ENCODE data around the gene TGFB2. TPM values are rescaled to one million over a fixed set of nuclear protein-coding genes. Genes with fewer than 3 reads are reported as not detected.

Gene TGFB2
- total RNA-seq, 4 donors from 2014 or later: 4.9 to 43.2 (median 12.0) TPM

DNA sequence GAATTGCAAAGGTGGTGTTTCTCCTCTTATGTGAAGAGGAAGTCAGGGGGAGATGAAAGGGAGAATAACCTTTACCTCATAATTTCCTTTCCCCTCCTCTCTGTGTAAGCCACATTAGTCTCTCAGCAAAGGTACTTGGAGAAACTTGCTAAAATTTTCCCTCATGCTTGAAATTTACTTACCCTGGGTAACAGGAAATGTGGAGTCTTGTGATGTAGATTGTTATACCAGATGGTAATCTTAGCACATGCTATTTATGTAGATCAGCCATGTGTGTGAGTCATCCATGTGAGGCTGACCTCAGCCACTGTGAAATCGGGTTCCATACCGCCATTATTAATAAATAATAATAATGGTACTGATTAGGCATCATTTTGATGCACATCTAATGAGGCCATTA, 128.4 kb downstream of the TGFB2 start:
- no peak overlapping the region for H3K27ac ChIP-seq
- intact Hi-C loops (cut with DNase I; ENCODE audit: low total_unique reads): no loop called here
- H3K4me3 ChIP-seq: no peak overlapping the region
- TF ChIP-seq POLR2A (IDR thresholded peaks at IDR 0.05): no peak
- TF ChIP-seq, protein P1, sequence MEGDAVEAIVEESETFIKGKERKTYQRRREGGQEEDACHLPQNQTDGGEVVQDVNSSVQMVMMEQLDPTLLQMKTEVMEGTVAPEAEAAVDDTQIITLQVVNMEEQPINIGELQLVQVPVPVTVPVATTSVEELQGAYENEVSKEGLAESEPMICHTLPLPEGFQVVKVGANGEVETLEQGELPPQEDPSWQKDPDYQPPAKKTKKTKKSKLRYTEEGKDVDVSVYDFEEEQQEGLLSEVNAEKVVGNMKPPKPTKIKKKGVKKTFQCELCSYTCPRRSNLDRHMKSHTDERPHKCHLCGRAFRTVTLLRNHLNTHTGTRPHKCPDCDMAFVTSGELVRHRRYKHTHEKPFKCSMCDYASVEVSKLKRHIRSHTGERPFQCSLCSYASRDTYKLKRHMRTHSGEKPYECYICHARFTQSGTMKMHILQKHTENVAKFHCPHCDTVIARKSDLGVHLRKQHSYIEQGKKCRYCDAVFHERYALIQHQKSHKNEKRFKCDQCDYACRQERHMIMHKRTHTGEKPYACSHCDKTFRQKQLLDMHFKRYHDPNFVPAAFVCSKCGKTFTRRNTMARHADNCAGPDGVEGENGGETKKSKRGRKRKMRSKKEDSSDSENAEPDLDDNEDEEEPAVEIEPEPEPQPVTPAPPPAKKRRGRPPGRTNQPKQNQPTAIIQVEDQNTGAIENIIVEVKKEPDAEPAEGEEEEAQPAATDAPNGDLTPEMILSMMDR (IDR thresholded peaks at IDR 0.05): no peak
- H3K27me3 ChIP-seq: no peaks in the 10 kb centered on the region
- H3K4me1 ChIP-seq: no peaks in the 10 kb centered on the region
- H3K36me3 ChIP-seq: no peaks in the 10 kb centered on the region
- no peaks in the 10 kb centered on the region for H3K9me3 ChIP-seq
- no peak for DNase-seq

DNA sequence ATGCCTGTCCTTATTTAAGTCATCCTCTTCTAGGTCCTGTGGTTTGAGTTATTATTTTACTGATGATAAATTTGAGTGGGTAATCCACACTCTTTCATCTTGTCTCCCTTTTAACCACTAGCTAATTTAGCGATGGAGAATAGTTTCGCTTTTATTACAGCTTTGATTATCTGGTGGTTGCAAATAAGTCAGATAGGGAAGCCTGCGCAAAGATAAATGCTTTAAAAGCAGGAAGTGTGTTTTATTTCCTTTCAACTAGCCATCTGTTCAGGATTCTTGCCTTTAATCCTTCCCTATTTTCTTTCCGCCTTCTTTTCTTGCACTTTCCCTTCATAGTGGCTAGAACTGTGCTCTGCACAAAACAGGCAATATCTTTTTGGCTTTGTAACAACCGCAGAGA, 129.0 kb downstream of the TGFB2 start:
- Histone ChIP-seq H3K27me3 (no peaks in the 10 kb centered on the region), H3K27ac (no peak overlapping the region), H3K4me1 (no peaks in the 10 kb centered on the region), H3K4me3 (no peak overlapping the region), H3K9me3 (no peaks in the 10 kb centered on the region), H3K36me3 (no peaks in the 10 kb centered on the region)
- DNase-seq: no peak
- intact Hi-C loops (cut with DNase I; ENCODE audit: low total_unique reads): no loop called here
- TF ChIP-seq POLR2A (IDR thresholded peaks at IDR 0.05): no peak
- TF ChIP-seq, protein P1 (IDR thresholded peaks at IDR 0.05): no peak

DNA sequence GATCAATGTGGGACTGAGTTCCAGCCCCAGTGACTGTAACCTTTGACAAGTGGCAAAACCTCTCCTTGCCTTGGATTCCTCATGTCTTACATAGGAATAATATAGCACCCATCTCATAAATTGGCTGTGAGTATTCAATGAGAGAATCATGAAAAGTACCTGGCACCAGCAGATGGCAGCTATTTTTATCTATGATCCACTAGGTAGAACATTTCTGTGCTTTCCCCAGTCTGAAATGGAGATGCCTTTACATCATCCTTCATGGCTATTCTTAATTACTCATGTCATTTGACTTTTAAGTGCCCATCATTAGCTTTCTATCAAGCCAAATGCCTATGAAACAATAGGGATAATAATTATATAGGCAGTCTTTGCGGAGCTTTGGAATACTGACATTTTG, 130.1 kb downstream of the TGFB2 start:
- no peaks in the 10 kb centered on the region for H3K9me3 ChIP-seq
- no peak overlapping the region for H3K27ac ChIP-seq
- no peaks in the 10 kb centered on the region for H3K36me3 ChIP-seq
- H3K4me3 ChIP-seq: no peak overlapping the region
- H3K4me1 ChIP-seq: no peaks in the 10 kb centered on the region
- DNase-seq: no peak
- H3K27me3 ChIP-seq: no peaks in the 10 kb centered on the region
- intact Hi-C loops (cut with DNase I; ENCODE audit: low total_unique reads): no loop called here
- TF ChIP-seq, protein P1 (IDR thresholded peaks at IDR 0.05): no peak
- TF ChIP-seq POLR2A (IDR thresholded peaks at IDR 0.05): no peak

DNA sequence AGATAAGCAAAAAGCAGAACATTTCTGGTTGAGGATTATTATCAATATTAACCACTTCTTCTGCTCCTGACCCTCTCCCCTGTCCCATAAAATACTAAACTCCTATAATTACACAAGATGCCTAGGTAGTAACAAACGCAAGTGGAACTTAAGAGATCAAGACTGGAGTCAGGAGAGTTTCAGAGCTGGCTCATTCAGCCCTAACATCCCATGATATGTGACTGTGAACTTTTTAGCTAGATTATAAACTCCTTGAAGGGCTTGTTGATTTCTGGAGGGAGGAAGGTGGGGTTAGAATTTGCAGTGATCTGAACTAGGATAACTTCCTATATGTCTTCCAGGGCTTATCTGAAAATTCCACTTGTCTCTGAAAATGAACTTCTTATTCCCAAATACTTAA, 130.6 kb downstream of the TGFB2 start:
- Histone ChIP-seq H3K4me1 (no peaks in the 10 kb centered on the region), H3K27ac (no peak overlapping the region), H3K36me3 (no peaks in the 10 kb centered on the region), H3K4me3 (no peak overlapping the region), H3K9me3 (no peaks in the 10 kb centered on the region), H3K27me3 (no peaks in the 10 kb centered on the region)
- DNase-seq: no peak
- TF ChIP-seq, protein P1 (IDR thresholded peaks at IDR 0.05): no peak
- no peak for TF ChIP-seq POLR2A (IDR thresholded peaks at IDR 0.05)
- intact Hi-C loops (cut with DNase I; ENCODE audit: low total_unique reads): no loop called here

DNA sequence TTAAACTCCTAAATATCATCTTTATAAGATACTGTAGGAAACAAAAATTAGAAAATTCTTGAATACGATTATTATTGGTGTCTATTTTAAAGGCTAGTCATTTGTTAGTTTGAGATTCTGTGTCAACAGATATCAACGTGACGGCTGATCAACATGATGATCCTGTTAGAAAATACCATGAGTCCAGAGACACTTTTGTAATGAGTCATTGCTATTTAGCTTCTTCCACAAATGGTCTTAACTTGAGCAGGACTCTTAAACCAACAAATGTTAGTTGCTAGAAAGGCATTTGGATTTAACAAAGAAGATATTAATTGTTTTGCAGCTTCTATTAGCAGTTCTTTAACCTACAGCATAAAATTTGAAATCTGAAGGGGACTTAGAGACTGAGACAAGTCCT, 131.2 kb downstream of the TGFB2 start:
- intact Hi-C loops (cut with DNase I; ENCODE audit: low total_unique reads): no loop called here
- H3K27me3 ChIP-seq: no peaks in the 10 kb centered on the region
- H3K9me3 ChIP-seq: no peaks in the 10 kb centered on the region
- no peaks in the 10 kb centered on the region for H3K36me3 ChIP-seq
- DNase-seq: no peak
- TF ChIP-seq, protein P1 (IDR thresholded peaks at IDR 0.05): no peak
- TF ChIP-seq POLR2A (IDR thresholded peaks at IDR 0.05): no peak
- H3K4me1 ChIP-seq: no peaks in the 10 kb centered on the region
- H3K27ac ChIP-seq: no peak overlapping the region
- no peak overlapping the region for H3K4me3 ChIP-seq

All from uterus (tissue), 4 donors.